ENCODE measurements around the gene RPTOR. TPM values are rescaled to one million over a fixed set of nuclear protein-coding genes. Genes with fewer than 3 reads are reported as not detected.
A peak's percentile ranks its signal among the peaks of the same experiment; 100 is the strongest.

RPTOR gene
- total RNA-seq, 1 experiment from 2014 or later, result 58.0 TPM

- Histone ChIP-seq H3K27me3 (ENCODE audit: control insufficient read depth, insufficient read depth, low read length) (no peaks in the 10 kb centered on the region), H3K36me3 (ENCODE audit: control insufficient read depth, insufficient read depth, low read length) (no peaks in the 10 kb centered on the region), H3K4me3 (ENCODE audit: low read depth in 2 of 2, low read length in 2 of 2) (no peak overlapping the region), H3K4me1 (ENCODE audit: control insufficient read depth, insufficient read depth, low read length) (no peaks in the 10 kb centered on the region), H3K27ac (ENCODE audit: low read length) (no peak overlapping the region), H3K9me3 (ENCODE audit: control insufficient read depth, insufficient read depth, low read depth, low read length) (no peaks in the 10 kb centered on the region)
- ChIA-PET CTCF (interaction anchor here (0.6 to 1.3 kb wide), 2 partner anchors 13 to 184 kb away, joined by 3 to 7 read pairs; no protein-coding TSS in a partner anchor), POLR2A (interaction anchor here (0.7 kb wide), 1 partner anchor 26 kb away, joined by 15 read pairs; no protein-coding TSS in a partner anchor)
- no peak for TF ChIP-seq POLR2AphosphoS5 (IDR thresholded peaks at IDR 0.05; ENCODE audit: low read depth, low read length)
- TF ChIP-seq TCF7L2 (IDR thresholded peaks at IDR 0.05; ENCODE audit: low read depth, low read length), result no peak
- TF ChIP-seq REST (IDR thresholded peaks at IDR 0.05; ENCODE audit: insufficient read depth in 1 of 2, low read depth in 2 of 2, low read length in 1 of 2), result no peak
- TF ChIP-seq CTCF (IDR thresholded peaks at IDR 0.05), result no peak
- TF ChIP-seq SIN3A (IDR thresholded peaks at IDR 0.05; ENCODE audit: borderline replicate concordance, insufficient read depth, low read depth, low read length), result no peak
- no peak for DNase-seq (ENCODE audit: low read depth, low spot score)
- no peak for ATAC-seq
- BruUV-seq (replicated peaks), result no TSS peak
- in situ Hi-C loops (cut with HindIII; ENCODE audit: low pct_unique_long_range_greater_than_20kb, low sequenced_read_pairs), result no loop called here
- intact Hi-C loops (cut with micrococcal nuclease; ENCODE audit: unreplicated experiment), result no loop called here
Observed at GRCh38 chr17:80957461-80957941, 412.9 kb downstream of the RPTOR start.

GRCh38 chr17:80959330-80960036 is 414.8 kb downstream of the RPTOR start:
- Histone ChIP-seq H3K4me3 (ENCODE audit: low read depth in 2 of 2, low read length in 2 of 2) (no peak overlapping the region), H3K36me3 (ENCODE audit: control insufficient read depth, insufficient read depth, low read length) (no peaks in the 10 kb centered on the region), H3K4me1 (ENCODE audit: control insufficient read depth, insufficient read depth, low read length) (no peaks in the 10 kb centered on the region), H3K9me3 (ENCODE audit: control insufficient read depth, insufficient read depth, low read depth, low read length) (no peaks in the 10 kb centered on the region), H3K27ac (ENCODE audit: low read length) (no peak overlapping the region), H3K27me3 (ENCODE audit: control insufficient read depth, insufficient read depth, low read length) (no peaks in the 10 kb centered on the region)
- POLR2A ChIA-PET, result no interaction called here
- DNase-seq (ENCODE audit: low read depth, low spot score) (no peak), ATAC-seq (peak; percentile 46)
- BruUV-seq (replicated peaks), result no TSS peak
- intact Hi-C loops (cut with micrococcal nuclease; ENCODE audit: unreplicated experiment), result no loop called here
- CTCF ChIA-PET, result interaction anchor here (1.0 kb wide), 1 partner anchor 10 kb away, joined by 3 read pairs; no protein-coding TSS in a partner anchor
- TF ChIP-seq TCF7L2 (IDR thresholded peaks at IDR 0.05; ENCODE audit: low read depth, low read length) (no peak), POLR2AphosphoS5 (IDR thresholded peaks at IDR 0.05; ENCODE audit: low read depth, low read length) (no peak), SIN3A (IDR thresholded peaks at IDR 0.05; ENCODE audit: borderline replicate concordance, insufficient read depth, low read depth, low read length) (no peak), REST (IDR thresholded peaks at IDR 0.05; ENCODE audit: insufficient read depth in 1 of 2, low read depth in 2 of 2, low read length in 1 of 2) (no peak)
- in situ Hi-C loops (cut with HindIII; ENCODE audit: low pct_unique_long_range_greater_than_20kb, low sequenced_read_pairs), result no loop called here
